Muscle of leg (tissue), 11 donors: ENCODE data around the gene FLT3. TPM values are rescaled to one million over a fixed set of nuclear protein-coding genes. Genes with fewer than 3 reads are reported as not detected.
"Not testable (repeated sequence)": the region's sequence is repeated elsewhere in the genome, so short reads cannot be mapped to it uniquely, and the experiment has no call there.

Experiments used
- DNase-seq: peaks from one replicate; pipeline ENCODE4 v3.0.0; 2013
- H3K27ac ChIP-seq: one replicate; pipeline ENCODE4 v1.5.1; 2013; ENCODE audit warnings: mild to moderate bottlenecking, low read length, control low read depth
- H3K27me3 ChIP-seq: one replicate; pipeline ENCODE4 v1.6.1; 2013; ENCODE audit warnings: low read length; ENCODE audit not compliant: control insufficient read depth, insufficient read depth
- H3K36me3 ChIP-seq: one replicate; pipeline ENCODE4 v1.6.1; 2013; ENCODE audit warnings: low read length; ENCODE audit not compliant: control insufficient read depth, insufficient read depth
- H3K4me1 ChIP-seq: one replicate; pipeline ENCODE4 v1.6.1; 2013; ENCODE audit warnings: low read length; ENCODE audit not compliant: control insufficient read depth, insufficient read depth
- H3K4me3 ChIP-seq: one replicate; pipeline ENCODE4 v1.5.1; 2013; ENCODE audit warnings: low read length, control low read depth
- H3K9me3 ChIP-seq: replicated peaks from 2 replicates; pipeline ENCODE4 v1.6.1; 2013; ENCODE audit warnings: low read depth, low read length; ENCODE audit not compliant: control insufficient read depth
- WGBS: methylation state at CpG from one replicate; pipeline ENCODE4 v1.1.5; 2013; ENCODE audit warnings: missing lambda C conversion rate; ENCODE audit not compliant: insufficient coverage; 5-methylcytosine and 5-hydroxymethylcytosine counted together
- polyA plus RNA-seq, 8 donors: library from polyadenylated mRNA; unstranded; fragments of 120-200 nt; gene quantifications; one replicate each; pipeline versions ENCODE4 v1.2.1 to v1.2.3, GENCODE V29; 2013; ENCODE audit warnings: inconsistent platforms in 1 of 8, low replicate concordance in 1 of 8; ENCODE audit not compliant: insufficient read length in 8 of 8, insufficient read depth in 1 of 8
- total RNA-seq: library from RNA; stranded (reverse); fragments of 120-200 nt; gene quantifications from one replicate; pipeline ENCODE4 v1.2.4, GENCODE V29; 2013

The FLT3 gene
- total and polyA plus RNA-seq, 9 donors, result 0.08 to 0.32 (median 0.16) TPM

- Histone ChIP-seq H3K27me3 (no peaks in the 10 kb centered on the region), H3K27ac (no peak overlapping the region), H3K9me3 (no peaks in the 10 kb centered on the region), H3K4me1 (no peaks in the 10 kb centered on the region), H3K36me3 (no peaks in the 10 kb centered on the region), H3K4me3 (no peak overlapping the region)
- WGBS, result no CpG with 5 or more reads among the region's 4 CpGs
- no peak for DNase-seq
Observed at GRCh38 chr13:28046981-28047380, 53.4 kb downstream of the FLT3 start.

DNA sequence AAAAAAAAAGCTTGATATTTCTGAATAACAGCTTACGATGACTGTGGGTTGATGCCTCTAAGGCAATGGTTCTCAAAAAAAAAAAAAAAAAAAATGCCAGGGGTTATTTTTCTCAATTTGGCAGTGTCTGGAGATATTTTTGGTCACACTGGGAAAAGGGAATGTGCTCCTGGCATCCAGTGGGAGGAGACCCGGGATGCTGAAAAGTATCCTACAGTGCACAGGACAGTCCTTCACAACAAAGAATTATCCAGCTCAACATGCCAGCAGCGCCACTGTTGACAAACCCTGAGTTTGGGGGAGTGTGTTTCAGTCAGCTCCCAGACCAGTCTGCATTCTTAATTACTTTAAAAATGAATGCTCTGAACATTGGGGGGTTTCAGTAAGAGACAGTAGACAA, 54.5 kb downstream of the FLT3 start:
- no CpG with 5 or more reads among the region's 3 CpGs for WGBS
- H3K27ac ChIP-seq, result no peak overlapping the region
- no peaks in the 10 kb centered on the region for H3K9me3 ChIP-seq

GRCh38 chr13:28044608-28045007, 55.8 kb downstream of the FLT3 start:
- no peak overlapping the region for H3K27ac ChIP-seq
- WGBS, result no CpG with 5 or more reads among the region's 2 CpGs
- no peaks in the 10 kb centered on the region for H3K9me3 ChIP-seq
- H3K4me3 ChIP-seq, result no peak overlapping the region
- no peaks in the 10 kb centered on the region for H3K36me3 ChIP-seq
- no peak for DNase-seq
- H3K27me3 ChIP-seq, result no peaks in the 10 kb centered on the region
- H3K4me1 ChIP-seq, result no peaks in the 10 kb centered on the region

More for the DNA sequence above, 54.5 kb downstream of the FLT3 start:
- H3K4me1 ChIP-seq, result no peaks in the 10 kb centered on the region
- no peak overlapping the region for H3K4me3 ChIP-seq
- no peak for DNase-seq
- no peaks in the 10 kb centered on the region for H3K27me3 ChIP-seq
- H3K36me3 ChIP-seq, result no peaks in the 10 kb centered on the region

- no peak overlapping the region for H3K27ac ChIP-seq
- H3K9me3 ChIP-seq, result no peaks in the 10 kb centered on the region
- no peak for DNase-seq
- H3K27me3 ChIP-seq, result no peaks in the 10 kb centered on the region
- no peaks in the 10 kb centered on the region for H3K4me1 ChIP-seq
- WGBS, result no CpG with 5 or more reads among the region's 4 CpGs
- H3K4me3 ChIP-seq, result no peak overlapping the region
- no peaks in the 10 kb centered on the region for H3K36me3 ChIP-seq
Observed at GRCh38 chr13:28043224-28043623, 57.2 kb downstream of the FLT3 start.

DNA sequence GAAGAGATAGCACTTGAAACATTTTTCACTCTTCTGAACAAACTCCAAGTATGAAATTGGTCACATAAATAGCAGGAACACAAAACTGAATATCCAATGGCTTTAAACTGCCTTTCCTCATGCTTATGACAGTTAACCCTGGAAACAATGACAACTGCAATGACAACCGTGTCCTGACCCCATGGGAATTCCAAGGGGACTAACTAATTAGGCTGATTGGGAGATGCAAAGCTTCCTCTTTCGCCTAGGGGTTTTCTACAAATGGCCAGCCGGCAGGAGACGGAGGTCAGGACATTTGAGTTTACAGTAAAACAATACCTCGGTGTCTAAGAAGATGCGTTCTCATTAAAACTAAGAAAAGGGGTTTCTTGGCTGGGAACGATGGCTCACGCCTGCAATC, 58.9 kb downstream of the FLT3 start:
- Histone ChIP-seq H3K27ac (no peak overlapping the region), H3K27me3 (no peaks in the 10 kb centered on the region), H3K36me3 (no peaks in the 10 kb centered on the region), H3K4me3 (no peak overlapping the region), H3K9me3 (no peaks in the 10 kb centered on the region), H3K4me1 (no peaks in the 10 kb centered on the region)
- 85% methylated on average over 5 of the region's 8 CpGs for WGBS
- no peak for DNase-seq

DNA sequence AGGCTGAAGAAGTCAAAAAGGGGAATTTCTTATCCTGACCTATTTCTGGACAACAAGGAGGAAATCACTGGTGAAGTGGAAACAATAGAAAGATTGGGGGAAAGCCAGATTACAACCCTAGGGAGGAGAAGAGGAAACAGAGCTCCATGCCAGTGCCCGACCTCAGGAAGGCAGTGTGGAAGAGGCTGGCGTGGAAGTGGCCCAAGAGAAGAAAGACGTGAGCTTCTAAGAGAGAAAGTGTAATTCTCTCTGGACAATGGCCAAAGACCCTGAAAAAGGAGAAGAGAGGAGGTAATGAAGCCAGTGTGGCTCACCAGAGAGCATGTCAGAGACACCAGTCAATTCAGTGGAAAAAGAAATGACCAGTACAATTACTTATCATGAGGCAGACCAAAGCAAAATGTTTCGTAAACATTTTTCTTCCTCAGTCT, 59.3 kb downstream of the FLT3 start:
- H3K27ac ChIP-seq, result no peak overlapping the region
- peak; percentile 30 for DNase-seq
- 31% methylated on average over 3 of the region's 4 CpGs for WGBS

GRCh38 chr13:28037399-28037798, 63.0 kb downstream of the FLT3 start:
- no peaks in the 10 kb centered on the region for H3K9me3 ChIP-seq
- H3K27ac ChIP-seq, result no peak overlapping the region
- H3K27me3 ChIP-seq, result peaks cover 2% of the 10 kb centered on the region
- no peak for DNase-seq
- no peaks in the 10 kb centered on the region for H3K36me3 ChIP-seq
- H3K4me1 ChIP-seq, result no peaks in the 10 kb centered on the region
- H3K4me3 ChIP-seq, result no peak overlapping the region
- 40% methylated on average over 1 of the region's 2 CpGs for WGBS

More for the DNA sequence above, 59.3 kb downstream of the FLT3 start:
- Histone ChIP-seq H3K4me3 (no peak overlapping the region), H3K27me3 (no peaks in the 10 kb centered on the region), H3K4me1 (no peaks in the 10 kb centered on the region), H3K36me3 (no peaks in the 10 kb centered on the region), H3K9me3 (no peaks in the 10 kb centered on the region)

GRCh38 chr13:28035146-28035782, 65.1 kb downstream of the FLT3 start:
- H3K4me3 ChIP-seq, result no peak overlapping the region
- no peaks in the 10 kb centered on the region for H3K4me1 ChIP-seq
- 67% methylated on average over 1 of the region's 6 CpGs for WGBS
- no peak overlapping the region for H3K27ac ChIP-seq
- peaks cover 4% of the 10 kb centered on the region for H3K27me3 ChIP-seq
- DNase-seq, result no peak
- H3K36me3 ChIP-seq, result no peaks in the 10 kb centered on the region
- no peaks in the 10 kb centered on the region for H3K9me3 ChIP-seq

DNA sequence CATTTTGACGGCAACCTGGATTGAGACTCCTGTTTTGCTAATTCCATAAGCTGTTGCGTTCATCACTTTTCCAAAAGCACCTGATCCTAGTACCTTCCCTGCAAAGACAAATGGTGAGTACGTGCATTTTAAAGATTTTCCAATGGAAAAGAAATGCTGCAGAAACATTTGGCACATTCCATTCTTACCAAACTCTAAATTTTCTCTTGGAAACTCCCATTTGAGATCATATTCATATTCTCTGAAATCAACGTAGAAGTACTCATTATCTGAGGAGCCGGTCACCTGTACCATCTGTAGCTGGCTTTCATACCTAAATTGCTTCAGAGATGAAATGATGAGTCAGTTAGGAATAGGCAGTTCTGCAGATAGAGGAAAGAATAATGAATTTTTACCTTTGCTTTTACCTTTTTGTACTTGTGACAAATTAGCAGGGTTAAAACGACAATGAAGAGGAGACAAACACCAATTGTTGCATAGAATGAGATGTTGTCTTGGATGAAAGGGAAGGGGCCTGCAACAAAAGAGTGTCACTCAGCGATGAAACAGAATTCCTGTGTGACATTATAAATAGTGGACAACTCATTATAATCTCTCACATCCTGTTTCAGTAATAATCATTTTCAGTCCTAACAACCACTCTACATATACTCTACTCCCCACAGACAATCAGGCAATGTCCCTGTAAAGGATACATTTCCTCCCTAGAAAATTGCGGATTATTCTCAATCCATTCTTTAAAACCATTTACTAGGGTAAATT, 66.3 kb downstream of the FLT3 start:
- 85% methylated on average over 4 of the region's 8 CpGs for WGBS

DNA sequence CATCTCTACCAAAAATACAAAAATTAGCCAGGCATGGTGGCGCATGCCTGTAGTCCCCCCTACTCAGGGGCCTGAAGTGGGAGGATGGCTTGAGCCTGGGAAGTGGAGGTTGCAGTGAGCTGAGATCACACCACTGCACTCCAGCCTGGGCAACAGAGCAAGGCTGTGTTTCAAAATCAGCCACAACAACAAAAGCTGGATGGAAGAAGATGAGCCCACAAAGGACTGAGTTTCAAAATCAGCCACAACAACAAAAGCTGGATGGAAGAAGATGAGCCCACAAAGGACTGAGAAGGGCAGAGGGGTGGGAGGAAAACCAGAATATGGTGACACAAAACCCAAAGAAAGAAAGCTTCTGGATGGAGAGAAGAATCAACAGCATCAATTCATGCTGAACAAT, 67.9 kb downstream of the FLT3 start:
- H3K36me3 ChIP-seq, H3K27ac ChIP-seq, H3K9me3 ChIP-seq, H3K4me1 ChIP-seq, H3K27me3 ChIP-seq, H3K4me3 ChIP-seq, DNase-seq: not testable (repeated sequence)
- no CpG with 5 or more reads among the region's 1 CpG for WGBS

More for the DNA sequence above, 66.3 kb downstream of the FLT3 start:
- Histone ChIP-seq H3K4me1 (no peaks in the 10 kb centered on the region), H3K27me3 (peaks cover 4% of the 10 kb centered on the region), H3K36me3 (no peaks in the 10 kb centered on the region), H3K9me3 (no peaks in the 10 kb centered on the region), H3K4me3 (no peak overlapping the region), H3K27ac (no peak overlapping the region)
- no peak for DNase-seq
